ENCODE results near the gene CHRNG.

GRCh38 chr2:232581725-232582124 lies 42.2 kb downstream of the CHRNG start:
- TF ChIP-seq CTCF (IDR thresholded peaks at IDR 0.05; ENCODE audit: extremely low read depth in 1 of 2, insufficient read depth in 1 of 2, low read depth in 1 of 2, low read length in 2 of 2): no peak
- no peak for TF ChIP-seq POLR2AphosphoS5 (IDR thresholded peaks at IDR 0.05; ENCODE audit: insufficient read depth, low read depth, low read length)
- no peak for TF ChIP-seq MYC (IDR thresholded peaks at IDR 0.05; ENCODE audit: low read depth, low read length)
- no peak for TF ChIP-seq EZH2 (IDR thresholded peaks at IDR 0.05; ENCODE audit: borderline replicate concordance, low read depth, low read length, severe bottlenecking)

All from endothelial cell of umbilical vein (primary cell).